HepG2 (cell line): ENCODE results near the gene ZFP36L2. TPM values are rescaled to one million over a fixed set of nuclear protein-coding genes. Genes with fewer than 3 reads are reported as not detected.

Source experiments
- DMAP1 ChIP-seq: IDR thresholded peaks from 2 replicates; pipeline ENCODE4 v1.6.1; 2016
- DNMT3B ChIP-seq: conservative IDR thresholded peaks from 2 replicates; pipeline ENCODE4 v1.6.1; 2016; ENCODE audit warnings: missing biosample characterization, control low read depth
- ETV5 ChIP-seq: IDR thresholded peaks from 2 replicates; pipeline ENCODE4 v1.6.1; 2018; ENCODE audit warnings: missing biosample characterization, missing genetic modification reagents, inconsistent platforms, borderline replicate concordance
- FIP1L1 ChIP-seq: fragments of 200-400 bp; formaldehyde crosslinking; IDR thresholded peaks from 2 replicates; pipeline ENCODE4 v1.6.1; 2018; ENCODE audit warnings: low read depth, mild to moderate bottlenecking, low read length, moderate library complexity, borderline replicate concordance; ENCODE audit not compliant: insufficient read depth
- HNF4G ChIP-seq, 2 experiments: sonication (generic) in 1 of 2; formaldehyde crosslinking in 1 of 2; IDR thresholded peaks; 2 replicates each; pipeline versions ENCODE4 v1.4.0 to v1.6.1; 2011 to 2020; ENCODE audit warnings: borderline replicate concordance in 2 of 2, low read depth in 2 of 2, mild to moderate bottlenecking in 2 of 2, low read length in 1 of 2, missing genetic modification reagents in 1 of 2, moderate library complexity in 1 of 2
- JUN ChIP-seq: sonication (generic); formaldehyde crosslinking; IDR thresholded peaks from 2 replicates; pipeline ENCODE4 v1.4.0; 2020; ENCODE audit warnings: mild to moderate bottlenecking, missing genetic modification reagents
- KAT7 ChIP-seq: IDR thresholded peaks from 2 replicates; pipeline ENCODE4 v1.6.1; 2018; ENCODE audit warnings: borderline replicate concordance, missing compliant biosample characterization
- KDM6A ChIP-seq: IDR thresholded peaks from 2 replicates; pipeline ENCODE4 v1.6.1; 2016; ENCODE audit warnings: low read depth
- NFYC ChIP-seq: IDR thresholded peaks from 2 replicates; pipeline ENCODE4 v1.6.1; 2016; ENCODE audit warnings: missing genetic modification reagents, missing compliant biosample characterization
- SOX13 ChIP-seq, 3 experiments: fragments of 450-650 bp in 1 of 3; sonication (generic) in 1 of 3; formaldehyde crosslinking in 1 of 3; IDR thresholded peaks in 2 of 3; conservative IDR thresholded peaks in 1 of 3; 2 replicates each; pipeline versions ENCODE4 v1.5.0 to v1.6.1; 2016 to 2020; ENCODE audit warnings: antibody characterized with exemption in 1 of 3, mild to moderate bottlenecking in 1 of 3, missing compliant biosample characterization in 1 of 3, missing genetic modification reagents in 1 of 3, moderate library complexity in 1 of 3
- STAG1 ChIP-seq: sonication (generic); formaldehyde crosslinking; IDR thresholded peaks from 2 replicates; pipeline ENCODE4 v1.4.0; 2020; ENCODE audit warnings: missing genetic modification reagents
- ZNF615 ChIP-seq: sonication (generic); formaldehyde crosslinking; IDR thresholded peaks from 2 replicates; pipeline ENCODE4 v1.5.0; 2020; ENCODE audit warnings: mild to moderate bottlenecking, missing genetic modification reagents, borderline replicate concordance
- ZNF878 ChIP-seq: sonication (generic); formaldehyde crosslinking; IDR thresholded peaks from 2 replicates; pipeline ENCODE4 v1.8.1; 2023; ENCODE audit warnings: mild to moderate bottlenecking, missing genetic modification reagents, moderate library complexity
- ZSCAN29 ChIP-seq: sonication (generic); formaldehyde crosslinking; conservative IDR thresholded peaks from 2 replicates; pipeline ENCODE4 v1.4.0; 2020; ENCODE audit warnings: mild to moderate bottlenecking, missing genetic modification reagents
- polyA plus RNA-seq, 8 experiments: library from polyadenylated mRNA; depleted of rRNA in 3 of 8; stranded (reverse) in 7 of 8; unstranded in 1 of 8; fragments of >200 nt; fragmentation: Illumina TruSeq in 4 of 8; extraction: Trizol in 4 of 8; gene quantifications; 2 replicates each; pipeline versions ENCODE4 v1.2.1 to v1.2.3, GENCODE V29; 2011 to 2016; ENCODE audit warnings: low read depth in 4 of 8, missing spikeins in 1 of 8, mixed read lengths in 1 of 8; ENCODE audit not compliant: insufficient read depth in 1 of 8
- total RNA-seq, 5 experiments: library from RNA; depleted of rRNA; stranded (reverse); fragments of >200 nt; fragmentation: Illumina TruSeq; extraction: Trizol; gene quantifications; 2 replicates each; pipeline ENCODE4 v1.2.3, GENCODE V29; 2016; ENCODE audit warnings: low read depth in 1 of 5
- TF ChIP-seq, protein P1 (sequence below): sonication (generic); formaldehyde crosslinking; IDR thresholded peaks from 2 replicates; pipeline ENCODE4 v1.4.0; 2020; ENCODE audit warnings: mild to moderate bottlenecking, missing genetic modification reagents
- TF ChIP-seq, protein P2 (sequence below): sonication (generic); formaldehyde crosslinking; IDR thresholded peaks from 2 replicates; pipeline ENCODE4 v1.4.0; 2020; ENCODE audit warnings: missing genetic modification reagents
- TF ChIP-seq, protein P3 (sequence below): sonication (generic); formaldehyde crosslinking; IDR thresholded peaks from 2 replicates; pipeline ENCODE4 v1.4.0; 2020; ENCODE audit warnings: mild to moderate bottlenecking, missing genetic modification reagents
- TF ChIP-seq, protein P4 (sequence below): sonication (generic); formaldehyde crosslinking; IDR thresholded peaks from 2 replicates; pipeline ENCODE4 v1.4.0; 2020; ENCODE audit warnings: low read depth, mild to moderate bottlenecking, missing genetic modification reagents

The ZFP36L2 gene
- total and polyA plus RNA-seq, 2 of the 13 experiments (the other 11 are each of a cell fraction or from before 2014, with no cell fraction given) = 11.2 to 21.8 TPM

DNA sequence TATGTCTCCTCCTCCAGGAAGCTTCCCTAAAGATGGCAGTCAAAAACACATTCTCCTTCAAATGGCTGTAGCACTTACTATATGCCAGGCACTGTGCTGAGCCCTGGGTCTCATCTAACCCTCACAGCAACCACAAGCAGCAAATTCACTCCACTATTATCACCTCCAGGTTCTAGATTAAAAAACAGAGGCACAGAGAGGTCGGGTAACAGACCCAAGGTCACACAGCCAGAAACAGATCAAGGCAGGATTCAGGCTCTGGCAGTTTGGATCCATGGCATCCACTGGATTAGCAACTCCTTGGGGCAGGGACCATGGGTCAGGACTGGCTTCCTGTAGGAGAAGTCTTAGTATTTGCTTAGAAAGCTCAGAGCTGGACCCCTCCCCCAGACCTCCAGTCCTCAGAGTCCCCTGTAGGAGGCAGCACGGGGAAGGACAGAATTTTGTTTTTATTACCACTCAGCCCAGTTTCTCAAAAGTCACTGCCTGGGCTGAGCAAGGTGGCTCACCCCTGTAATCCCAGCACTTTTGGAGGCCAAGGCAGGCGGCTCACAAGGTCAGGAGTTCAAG, 34.4 kb downstream of the ZFP36L2 start (continued):
- TF ChIP-seq, protein P1, sequence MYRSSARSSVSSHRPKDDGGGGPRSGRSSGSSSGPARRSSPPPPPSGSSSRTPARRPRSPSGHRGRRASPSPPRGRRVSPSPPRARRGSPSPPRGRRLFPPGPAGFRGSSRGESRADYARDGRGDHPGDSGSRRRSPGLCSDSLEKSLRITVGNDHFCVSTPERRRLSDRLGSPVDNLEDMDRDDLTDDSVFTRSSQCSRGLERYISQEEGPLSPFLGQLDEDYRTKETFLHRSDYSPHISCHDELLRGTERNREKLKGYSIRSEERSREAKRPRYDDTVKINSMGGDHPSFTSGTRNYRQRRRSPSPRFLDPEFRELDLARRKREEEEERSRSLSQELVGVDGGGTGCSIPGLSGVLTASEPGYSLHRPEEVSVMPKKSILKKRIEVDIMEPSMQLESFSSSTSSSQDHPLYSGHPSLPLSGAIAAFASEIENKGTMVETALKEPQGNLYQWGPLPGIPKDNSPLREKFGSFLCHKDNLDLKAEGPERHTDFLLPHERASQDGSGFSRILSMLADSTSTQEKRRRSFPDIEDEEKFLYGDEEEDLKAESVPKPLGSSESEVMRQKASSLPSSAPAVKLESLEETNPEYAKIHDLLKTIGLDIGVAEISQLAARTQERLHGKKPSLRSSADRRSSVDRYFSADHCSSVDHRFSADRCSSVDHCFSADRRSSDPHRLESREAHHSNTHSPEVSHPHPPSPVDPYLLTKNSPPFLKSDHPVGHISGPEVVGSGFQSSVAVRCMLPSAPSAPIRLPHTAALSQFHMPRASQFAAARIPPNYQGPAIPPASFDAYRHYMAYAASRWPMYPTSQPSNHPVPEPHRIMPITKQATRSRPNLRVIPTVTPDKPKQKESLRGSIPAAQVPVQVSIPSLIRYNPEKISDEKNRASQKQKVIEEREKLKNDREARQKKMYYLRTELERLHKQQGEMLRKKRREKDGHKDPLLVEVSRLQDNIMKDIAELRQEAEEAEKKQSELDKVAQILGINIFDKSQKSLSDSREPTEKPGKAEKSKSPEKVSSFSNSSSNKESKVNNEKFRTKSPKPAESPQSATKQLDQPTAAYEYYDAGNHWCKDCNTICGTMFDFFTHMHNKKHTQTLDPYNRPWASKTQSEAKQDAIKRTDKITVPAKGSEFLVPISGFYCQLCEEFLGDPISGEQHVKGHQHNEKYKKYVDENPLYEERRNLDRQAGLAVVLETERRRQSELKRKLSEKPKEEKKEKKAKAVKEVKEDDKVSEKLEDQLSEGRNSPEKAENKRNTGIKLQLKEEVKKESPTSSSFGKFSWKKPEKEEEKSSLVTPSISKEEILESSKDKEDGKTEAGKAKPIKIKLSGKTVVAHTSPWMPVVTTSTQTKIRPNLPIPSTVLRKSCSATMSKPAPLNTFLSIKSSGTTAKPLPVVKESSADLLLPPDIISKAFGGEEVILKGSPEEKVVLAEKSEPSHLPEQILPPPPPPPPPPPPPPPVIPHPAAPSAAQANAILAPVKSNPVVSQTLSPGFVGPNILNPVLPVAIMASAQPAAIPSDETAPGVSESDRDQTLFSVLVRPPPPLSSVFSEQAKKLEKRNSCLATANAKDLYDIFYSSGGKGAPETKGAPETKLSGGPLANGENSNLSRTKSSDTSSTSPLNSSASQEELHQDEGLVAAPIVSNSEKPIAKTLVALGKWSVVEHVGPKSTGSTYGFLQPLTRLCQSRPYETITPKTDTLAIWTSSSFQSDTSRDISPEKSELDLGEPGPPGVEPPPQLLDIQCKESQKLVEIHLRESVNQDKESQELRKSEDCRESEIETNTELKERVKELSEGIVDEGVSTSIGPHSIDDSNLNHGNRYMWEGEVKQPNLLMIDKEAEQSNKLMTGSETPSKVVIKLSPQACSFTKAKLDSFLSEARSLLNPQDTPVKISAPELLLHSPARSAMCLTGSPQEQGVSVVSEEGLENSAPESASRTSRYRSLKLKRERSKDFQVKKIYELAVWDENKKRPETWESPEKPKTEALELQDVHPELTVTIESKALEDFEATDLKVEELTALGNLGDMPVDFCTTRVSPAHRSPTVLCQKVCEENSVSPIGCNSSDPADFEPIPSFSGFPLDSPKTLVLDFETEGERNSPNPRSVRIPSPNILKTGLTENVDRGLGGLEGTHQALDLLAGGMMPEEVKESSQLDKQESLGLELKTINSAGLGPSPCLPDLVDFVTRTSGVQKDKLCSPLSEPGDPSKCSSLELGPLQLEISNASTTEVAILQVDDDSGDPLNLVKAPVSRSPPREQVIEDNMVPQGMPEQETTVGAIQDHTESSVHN (CRISPR knock-in tag) = no peak
- TF ChIP-seq, protein P2, sequence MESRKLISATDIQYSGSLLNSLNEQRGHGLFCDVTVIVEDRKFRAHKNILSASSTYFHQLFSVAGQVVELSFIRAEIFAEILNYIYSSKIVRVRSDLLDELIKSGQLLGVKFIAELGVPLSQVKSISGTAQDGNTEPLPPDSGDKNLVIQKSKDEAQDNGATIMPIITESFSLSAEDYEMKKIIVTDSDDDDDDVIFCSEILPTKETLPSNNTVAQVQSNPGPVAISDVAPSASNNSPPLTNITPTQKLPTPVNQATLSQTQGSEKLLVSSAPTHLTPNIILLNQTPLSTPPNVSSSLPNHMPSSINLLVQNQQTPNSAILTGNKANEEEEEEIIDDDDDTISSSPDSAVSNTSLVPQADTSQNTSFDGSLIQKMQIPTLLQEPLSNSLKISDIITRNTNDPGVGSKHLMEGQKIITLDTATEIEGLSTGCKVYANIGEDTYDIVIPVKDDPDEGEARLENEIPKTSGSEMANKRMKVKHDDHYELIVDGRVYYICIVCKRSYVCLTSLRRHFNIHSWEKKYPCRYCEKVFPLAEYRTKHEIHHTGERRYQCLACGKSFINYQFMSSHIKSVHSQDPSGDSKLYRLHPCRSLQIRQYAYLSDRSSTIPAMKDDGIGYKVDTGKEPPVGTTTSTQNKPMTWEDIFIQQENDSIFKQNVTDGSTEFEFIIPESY (CRISPR knock-in tag) = no peak
- TF ChIP-seq HNF4G (IDR thresholded peaks at IDR 0.05; ENCODE audit: borderline replicate concordance, low read depth, low read length) (no peak), HNF4G (CRISPR knock-in tag; IDR thresholded peaks at IDR 0.05; ENCODE audit: borderline replicate concordance, low read depth) (no peak), NFYC (CRISPR knock-in tag) (no peak), DNMT3B (CRISPR knock-in tag) (no peak), KAT7 (CRISPR knock-in tag) (no peak), JUN (CRISPR knock-in tag) (no peak), DMAP1 (CRISPR knock-in tag) (no peak), ZSCAN29 (CRISPR knock-in tag) (no peak), ZNF615 (CRISPR knock-in tag) (no peak), SOX13 (IDR thresholded peaks at IDR 0.05) (no peak), SOX13 (CRISPR knock-in tag; conservative IDR thresholded peaks at IDR 0.05 in 1 of 2, IDR thresholded peaks at IDR 0.05 in 1 of 2) (no peak), FIP1L1 (no peak), ETV5 (CRISPR knock-in tag) (no peak), KDM6A (CRISPR knock-in tag) (no peak), STAG1 (CRISPR knock-in tag) (peak; percentile 37), ZNF878 (CRISPR knock-in tag) (no peak)
- TF ChIP-seq, protein P3, sequence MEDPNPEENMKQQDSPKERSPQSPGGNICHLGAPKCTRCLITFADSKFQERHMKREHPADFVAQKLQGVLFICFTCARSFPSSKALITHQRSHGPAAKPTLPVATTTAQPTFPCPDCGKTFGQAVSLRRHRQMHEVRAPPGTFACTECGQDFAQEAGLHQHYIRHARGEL (CRISPR knock-in tag) = peak; percentile 5; the same call in 1 of the 2 replicates
- TF ChIP-seq, protein P4, sequence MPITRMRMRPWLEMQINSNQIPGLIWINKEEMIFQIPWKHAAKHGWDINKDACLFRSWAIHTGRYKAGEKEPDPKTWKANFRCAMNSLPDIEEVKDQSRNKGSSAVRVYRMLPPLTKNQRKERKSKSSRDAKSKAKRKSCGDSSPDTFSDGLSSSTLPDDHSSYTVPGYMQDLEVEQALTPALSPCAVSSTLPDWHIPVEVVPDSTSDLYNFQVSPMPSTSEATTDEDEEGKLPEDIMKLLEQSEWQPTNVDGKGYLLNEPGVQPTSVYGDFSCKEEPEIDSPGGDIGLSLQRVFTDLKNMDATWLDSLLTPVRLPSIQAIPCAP (CRISPR knock-in tag) = no peak
